Ureter (tissue), 1 donor: ENCODE results near the gene PCDHB13. TPM values are rescaled to one million over a fixed set of nuclear protein-coding genes. Genes with fewer than 3 reads are reported as not detected.
"Not testable (repeated sequence)": the region's sequence is repeated elsewhere in the genome, so short reads cannot be mapped to it uniquely, and the experiment has no call there.

Source experiments
- DNase-seq: peaks from one replicate; pipeline ENCODE4 v3.0.0-alpha.2; 2020; ENCODE audit warnings: low spot score
- total RNA-seq: library from RNA; stranded (reverse); gene quantifications from one replicate; pipeline ENCODE4 v1.2.4, GENCODE V29; 2023
- donor health status: DM: yes; HTN: yes; CAD: no.

PCDHB13 gene
- total RNA-seq, 1 donor from 2014 or later = 6.2 TPM

DNA sequence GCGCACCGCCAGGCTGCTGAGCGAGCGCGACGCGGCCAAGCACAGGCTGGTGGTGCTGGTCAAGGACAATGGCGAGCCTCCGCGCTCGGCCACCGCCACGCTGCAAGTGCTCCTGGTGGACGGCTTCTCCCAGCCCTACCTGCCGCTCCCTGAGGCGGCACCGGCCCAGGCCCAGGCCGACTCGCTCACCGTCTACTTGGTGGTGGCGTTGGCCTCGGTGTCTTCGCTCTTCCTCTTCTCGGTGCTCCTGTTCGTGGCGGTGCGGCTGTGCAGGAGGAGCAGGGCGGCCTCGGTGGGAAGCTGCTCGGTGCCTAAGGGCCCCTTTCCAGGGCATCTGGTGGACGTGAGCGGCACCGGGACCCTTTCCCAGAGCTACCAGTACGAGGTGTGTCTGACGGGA, 12.1 kb upstream of the PCDHB13 start:
- DNase-seq = not testable (repeated sequence)

DNA sequence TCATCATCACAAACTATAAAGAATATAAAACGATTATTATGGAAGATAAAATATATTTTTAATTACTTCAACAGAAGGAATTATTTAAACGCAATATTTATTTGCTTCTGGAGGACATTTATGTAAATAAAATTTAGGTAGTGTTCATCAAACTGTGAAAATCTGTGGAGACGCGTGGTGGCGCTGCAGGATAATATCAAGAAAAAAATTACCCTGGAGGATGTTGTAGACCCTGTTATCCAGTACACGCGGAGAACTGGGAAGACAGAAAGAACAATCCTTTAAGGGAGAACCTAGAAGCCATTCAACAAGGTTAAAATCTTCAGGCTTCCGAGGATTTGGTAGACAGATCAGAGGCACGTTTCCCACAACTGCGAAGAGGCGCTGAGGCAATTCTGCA, 5.2 kb upstream of the PCDHB13 start, which contains the start of gene PCDHB12:
Gene PCDHB12 (plus strand): TSS at position 242 of the 400 bp plus-strand sequence. CDS start 189 bp downstream, outside the sequence.
- no peak for DNase-seq

DNA sequence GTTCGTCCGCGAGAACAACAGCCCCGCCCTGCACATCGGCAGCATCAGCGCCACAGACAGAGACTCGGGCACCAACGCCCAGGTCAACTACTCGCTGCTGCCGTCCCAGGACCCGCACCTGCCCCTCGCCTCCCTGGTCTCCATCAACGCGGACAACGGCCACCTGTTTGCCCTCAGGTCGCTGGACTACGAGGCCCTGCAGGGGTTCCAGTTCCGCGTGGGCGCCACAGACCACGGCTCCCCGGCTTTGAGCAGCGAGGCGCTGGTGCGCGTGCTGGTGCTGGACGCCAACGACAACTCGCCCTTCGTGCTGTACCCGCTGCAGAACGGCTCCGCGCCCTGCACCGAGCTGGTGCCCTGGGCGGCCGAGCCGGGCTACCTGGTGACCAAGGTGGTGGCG, 3.4 kb upstream of the PCDHB13 start:
- DNase-seq = not testable (repeated sequence)

DNA sequence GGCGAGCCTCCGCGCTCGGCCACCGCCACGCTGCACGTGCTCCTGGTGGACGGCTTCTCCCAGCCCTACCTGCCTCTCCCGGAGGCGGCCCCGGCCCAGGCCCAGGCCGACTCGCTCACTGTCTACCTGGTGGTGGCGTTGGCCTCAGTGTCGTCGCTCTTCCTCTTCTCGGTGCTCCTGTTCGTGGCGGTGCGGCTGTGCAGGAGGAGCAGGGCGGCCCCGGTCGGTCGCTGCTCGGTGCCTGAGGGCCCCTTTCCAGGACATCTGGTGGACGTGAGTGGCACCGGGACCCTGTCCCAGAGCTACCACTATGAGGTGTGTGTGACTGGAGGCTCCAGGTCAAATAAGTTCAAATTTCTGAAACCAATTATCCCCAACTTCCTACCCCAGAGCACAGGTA, 2.9 kb upstream of the PCDHB13 start:
- not testable (repeated sequence) for DNase-seq

DNA sequence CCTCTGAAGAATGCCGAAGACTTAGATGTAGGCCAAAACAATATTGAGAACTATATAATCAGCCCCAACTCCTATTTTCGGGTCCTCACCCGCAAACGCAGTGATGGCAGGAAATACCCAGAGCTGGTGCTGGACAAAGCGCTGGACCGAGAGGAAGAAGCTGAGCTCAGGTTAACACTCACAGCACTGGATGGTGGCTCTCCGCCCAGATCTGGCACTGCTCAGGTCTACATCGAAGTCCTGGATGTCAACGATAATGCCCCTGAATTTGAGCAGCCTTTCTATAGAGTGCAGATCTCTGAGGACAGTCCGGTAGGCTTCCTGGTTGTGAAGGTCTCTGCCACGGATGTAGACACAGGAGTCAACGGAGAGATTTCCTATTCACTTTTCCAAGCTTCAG, 864 bp downstream of the PCDHB13 start:
- DNase-seq = not testable (repeated sequence)

DNA sequence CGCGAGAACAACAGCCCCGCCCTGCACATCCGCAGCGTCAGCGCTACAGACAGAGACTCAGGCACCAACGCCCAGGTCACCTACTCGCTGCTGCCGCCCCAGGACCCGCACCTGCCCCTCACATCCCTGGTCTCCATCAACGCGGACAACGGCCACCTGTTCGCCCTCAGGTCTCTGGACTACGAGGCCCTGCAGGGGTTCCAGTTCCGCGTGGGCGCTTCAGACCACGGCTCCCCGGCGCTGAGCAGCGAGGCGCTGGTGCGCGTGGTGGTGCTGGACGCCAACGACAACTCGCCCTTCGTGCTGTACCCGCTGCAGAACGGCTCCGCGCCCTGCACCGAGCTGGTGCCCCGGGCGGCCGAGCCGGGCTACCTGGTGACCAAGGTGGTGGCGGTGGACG, 1.8 kb downstream of the PCDHB13 start:
- DNase-seq = not testable (repeated sequence)

DNA sequence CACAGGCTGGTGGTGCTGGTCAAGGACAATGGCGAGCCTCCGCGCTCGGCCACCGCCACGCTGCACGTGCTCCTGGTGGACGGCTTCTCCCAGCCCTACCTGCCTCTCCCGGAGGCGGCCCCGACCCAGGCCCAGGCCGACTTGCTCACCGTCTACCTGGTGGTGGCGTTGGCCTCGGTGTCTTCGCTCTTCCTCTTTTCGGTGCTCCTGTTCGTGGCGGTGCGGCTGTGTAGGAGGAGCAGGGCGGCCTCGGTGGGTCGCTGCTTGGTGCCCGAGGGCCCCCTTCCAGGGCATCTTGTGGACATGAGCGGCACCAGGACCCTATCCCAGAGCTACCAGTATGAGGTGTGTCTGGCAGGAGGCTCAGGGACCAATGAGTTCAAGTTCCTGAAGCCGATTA, 2.3 kb downstream of the PCDHB13 start:
- not testable (repeated sequence) for DNase-seq

DNA sequence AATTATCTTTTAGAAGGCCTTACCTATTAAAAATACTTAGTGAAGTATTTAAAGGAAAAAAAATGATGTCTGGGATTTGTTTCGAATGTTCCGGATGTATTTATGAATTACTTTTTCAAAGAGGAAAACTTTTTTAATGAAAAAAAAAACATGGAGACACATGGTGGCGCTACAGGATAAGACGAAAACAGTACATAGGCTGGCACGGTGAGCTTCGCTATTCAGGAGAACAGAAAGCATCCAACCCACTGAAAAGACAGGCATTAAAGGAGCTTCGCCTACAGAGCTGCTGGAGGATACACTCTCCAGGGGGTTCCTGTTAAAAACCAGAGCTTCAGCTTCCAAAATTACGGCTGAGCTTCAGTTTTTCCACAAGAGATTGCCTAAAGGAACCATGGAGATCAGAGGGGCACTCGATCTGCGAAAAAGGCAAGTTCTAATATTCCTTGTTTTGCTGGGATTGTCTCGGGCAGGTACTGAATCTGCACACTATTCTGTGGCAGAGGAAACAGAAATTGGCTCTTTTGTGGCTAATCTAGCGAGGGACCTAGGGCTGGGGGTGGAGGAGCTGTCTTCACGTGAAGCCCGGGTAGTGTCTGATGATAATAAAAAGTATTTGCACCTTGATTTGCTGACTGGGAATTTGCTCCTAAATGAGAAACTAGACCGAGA, 9.5 kb downstream of the PCDHB13 start, which contains the start of gene PCDHB14:
Gene PCDHB14 (plus strand): TSS at position 232 of the 672 bp plus-strand sequence. CDS start 163 bp downstream, at position 395.
- DNase-seq = no peak

DNA sequence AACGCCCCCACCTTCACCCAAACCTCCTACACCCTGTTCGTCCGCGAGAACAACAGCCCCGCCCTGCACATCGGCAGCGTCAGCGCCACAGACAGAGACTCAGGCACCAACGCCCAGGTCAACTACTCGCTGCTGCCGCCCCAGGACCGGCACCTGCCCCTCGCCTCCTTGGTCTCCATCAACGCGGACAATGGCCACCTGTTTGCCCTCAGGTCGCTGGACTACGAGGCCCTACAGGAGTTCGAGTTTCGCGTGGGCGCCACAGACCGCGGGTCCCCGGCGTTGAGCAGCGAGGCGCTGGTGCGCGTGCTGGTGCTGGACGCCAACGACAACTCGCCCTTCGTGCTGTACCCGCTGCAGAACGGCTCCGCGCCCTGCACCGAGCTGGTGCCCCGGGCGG, 11.1 kb downstream of the PCDHB13 start:
- DNase-seq = not testable (repeated sequence)

DNA sequence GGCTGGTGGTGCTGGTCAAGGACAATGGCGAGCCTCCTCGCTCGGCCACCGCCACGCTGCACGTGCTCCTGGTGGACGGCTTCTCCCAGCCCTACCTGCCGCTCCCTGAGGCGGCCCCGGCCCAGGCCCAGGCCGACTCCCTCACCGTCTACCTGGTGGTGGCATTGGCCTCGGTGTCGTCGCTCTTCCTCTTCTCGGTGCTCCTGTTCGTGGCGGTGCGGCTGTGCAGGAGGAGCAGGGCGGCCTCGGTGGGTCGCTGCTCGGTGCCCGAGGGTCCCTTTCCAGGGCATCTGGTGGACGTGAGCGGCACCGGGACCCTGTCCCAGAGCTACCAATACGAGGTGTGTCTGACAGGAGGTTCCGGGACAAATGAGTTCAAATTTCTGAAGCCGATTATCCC, 11.7 kb downstream of the PCDHB13 start:
- not testable (repeated sequence) for DNase-seq

DNA sequence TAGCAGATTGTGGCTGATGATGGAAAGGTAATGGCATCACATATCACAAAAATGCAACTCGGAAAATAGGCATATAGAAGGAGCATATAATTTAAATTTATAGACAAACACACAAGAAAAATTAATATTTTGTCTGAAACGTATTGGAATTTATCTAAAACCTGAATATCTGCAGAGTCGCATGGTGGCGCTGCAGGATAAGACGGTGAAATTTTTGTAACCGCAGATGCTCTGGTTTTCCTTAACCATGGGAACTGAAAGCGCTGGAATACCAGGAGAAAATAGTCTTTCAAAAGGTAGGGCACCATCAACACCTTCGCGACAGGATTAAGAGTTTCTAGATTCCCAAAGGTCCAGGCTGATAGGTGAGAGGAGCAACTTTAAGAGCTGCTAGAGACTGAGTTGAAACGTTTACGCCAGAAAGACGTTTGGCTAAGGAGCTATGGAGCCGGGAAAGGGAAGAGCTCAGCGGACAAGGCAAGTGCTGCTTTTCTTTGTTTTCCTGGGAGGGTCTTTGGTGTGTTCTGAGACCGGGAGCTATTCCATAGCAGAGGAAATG, 20.5 kb downstream of the PCDHB13 start:
- no peak for DNase-seq

DNA sequence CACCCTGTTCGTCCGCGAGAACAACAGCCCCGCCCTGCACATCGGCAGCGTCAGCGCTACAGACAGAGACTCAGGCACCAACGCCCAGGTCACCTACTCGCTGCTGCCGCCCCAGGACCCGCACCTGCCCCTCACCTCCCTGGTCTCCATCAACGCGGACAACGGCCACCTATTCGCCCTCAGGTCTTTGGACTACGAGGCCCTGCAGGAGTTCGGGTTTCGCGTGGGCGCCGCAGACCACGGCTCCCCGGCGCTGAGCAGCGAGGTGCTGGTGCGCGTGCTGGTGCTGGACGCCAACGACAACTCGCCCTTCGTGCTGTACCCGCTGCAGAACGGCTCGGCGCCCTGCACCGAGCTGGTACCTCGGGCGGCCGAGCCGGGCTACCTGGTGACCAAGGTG, 22.2 kb downstream of the PCDHB13 start:
- not testable (repeated sequence) for DNase-seq

DNA sequence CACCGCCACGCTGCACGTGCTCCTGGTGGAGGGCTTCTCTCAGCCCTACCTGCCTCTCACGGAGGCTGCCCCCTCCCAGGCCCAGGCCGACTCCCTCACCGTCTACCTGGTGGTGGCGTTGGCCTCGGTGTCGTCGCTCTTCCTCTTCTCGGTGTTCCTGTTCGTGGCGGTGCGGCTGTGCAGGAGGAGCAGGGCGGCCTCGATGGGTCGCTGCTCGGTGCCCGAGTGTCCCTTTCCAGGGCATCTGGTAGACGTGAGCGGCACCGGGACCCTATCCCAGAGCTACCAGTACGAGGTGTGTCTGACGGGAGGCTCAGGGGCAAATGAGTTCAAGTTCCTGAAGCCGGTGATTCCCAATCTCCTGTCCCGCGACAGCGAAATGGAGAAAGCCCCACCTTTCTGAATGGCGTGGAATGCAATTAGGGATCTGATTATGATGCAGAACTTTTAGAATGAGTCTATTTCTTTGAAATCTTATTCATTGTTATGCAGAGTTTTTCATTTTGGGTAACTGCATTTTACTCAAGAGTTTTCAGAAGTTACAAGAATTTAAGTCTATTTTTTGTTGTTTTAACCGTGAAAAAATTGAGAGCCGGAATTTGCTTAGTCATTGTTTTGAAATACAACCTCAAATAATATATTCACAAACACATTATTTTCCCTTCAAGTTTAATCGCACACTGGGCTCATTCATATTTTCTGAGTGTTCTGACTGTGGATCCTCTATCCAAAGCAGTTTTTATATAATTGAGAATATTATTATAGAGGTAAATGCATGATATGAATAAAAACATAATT, 23.0 kb downstream of the PCDHB13 start:
- no peak for DNase-seq

DNA sequence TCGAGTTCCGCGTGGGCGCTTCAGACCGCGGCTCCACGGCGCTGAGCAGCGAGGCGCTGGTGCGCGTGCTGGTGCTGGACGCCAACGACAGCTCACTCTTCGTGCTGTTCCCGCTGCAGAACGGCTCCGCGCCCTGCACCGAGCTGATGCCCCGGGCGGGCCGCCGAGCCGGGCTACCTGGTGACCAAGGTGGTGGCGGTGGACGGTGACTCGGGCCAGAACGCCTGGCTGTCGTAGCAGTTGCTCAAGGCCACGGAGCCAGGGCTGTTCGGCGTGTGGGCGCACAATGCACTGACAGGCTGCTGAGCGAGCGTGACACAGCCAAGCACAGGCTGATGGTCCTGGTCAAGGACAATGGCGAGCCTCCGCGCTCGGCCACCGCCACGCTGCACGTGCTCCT, 27.8 kb downstream of the PCDHB13 start:
- no peak for DNase-seq

DNA sequence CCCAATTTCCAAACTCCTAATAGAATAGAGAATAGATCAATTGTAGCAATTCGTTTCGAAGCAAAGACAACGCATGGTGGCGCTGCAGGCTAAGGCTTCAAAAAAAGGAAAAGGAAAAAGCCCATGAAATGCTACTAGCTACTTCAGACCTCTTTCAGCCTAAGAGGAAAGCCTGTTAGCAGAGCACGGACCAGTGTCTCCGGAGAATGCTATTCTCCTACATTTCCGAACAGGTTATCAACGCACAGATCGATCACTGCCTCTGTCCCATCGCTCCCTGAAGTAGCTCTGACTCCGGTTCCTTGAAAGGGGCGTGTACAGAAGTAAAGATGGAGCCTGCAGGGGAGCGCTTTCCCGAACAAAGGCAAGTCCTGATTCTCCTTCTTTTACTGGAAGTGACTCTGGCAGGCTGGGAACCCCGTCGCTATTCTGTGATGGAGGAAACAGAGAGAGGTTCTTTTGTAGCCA, 31.6 kb downstream of the PCDHB13 start, which contains the start of gene PCDHB15:
Gene PCDHB15 (plus strand): TSS at position 146 of the 468 bp plus-strand sequence. CDS start 184 bp downstream, at position 330.
- no peak for DNase-seq

DNA sequence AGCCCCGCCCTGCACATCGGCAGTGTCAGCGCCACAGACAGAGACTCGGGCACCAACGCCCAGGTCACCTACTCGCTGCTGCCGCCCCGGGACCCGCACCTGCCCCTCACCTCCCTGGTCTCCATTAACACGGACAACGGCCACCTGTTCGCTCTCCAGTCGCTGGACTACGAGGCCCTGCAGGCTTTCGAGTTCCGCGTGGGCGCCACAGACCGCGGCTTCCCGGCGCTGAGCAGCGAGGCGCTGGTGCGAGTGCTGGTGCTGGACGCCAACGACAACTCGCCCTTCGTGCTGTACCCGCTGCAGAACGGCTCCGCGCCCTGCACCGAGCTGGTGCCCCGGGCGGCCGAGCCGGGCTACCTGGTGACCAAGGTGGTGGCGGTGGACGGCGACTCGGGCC, 33.3 kb downstream of the PCDHB13 start:
- not testable (repeated sequence) for DNase-seq

DNA sequence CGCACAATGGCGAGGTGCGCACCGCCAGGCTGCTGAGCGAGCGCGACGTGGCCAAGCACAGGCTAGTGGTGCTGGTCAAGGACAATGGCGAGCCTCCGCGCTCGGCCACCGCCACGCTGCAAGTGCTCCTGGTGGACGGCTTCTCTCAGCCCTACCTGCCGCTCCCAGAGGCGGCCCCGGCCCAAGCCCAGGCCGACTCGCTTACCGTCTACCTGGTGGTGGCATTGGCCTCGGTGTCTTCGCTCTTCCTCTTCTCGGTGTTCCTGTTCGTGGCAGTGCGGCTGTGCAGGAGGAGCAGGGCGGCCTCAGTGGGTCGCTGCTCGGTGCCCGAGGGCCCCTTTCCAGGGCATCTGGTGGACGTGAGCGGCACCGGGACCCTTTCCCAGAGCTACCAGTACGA, 33.7 kb downstream of the PCDHB13 start:
- DNase-seq = not testable (repeated sequence)

DNA sequence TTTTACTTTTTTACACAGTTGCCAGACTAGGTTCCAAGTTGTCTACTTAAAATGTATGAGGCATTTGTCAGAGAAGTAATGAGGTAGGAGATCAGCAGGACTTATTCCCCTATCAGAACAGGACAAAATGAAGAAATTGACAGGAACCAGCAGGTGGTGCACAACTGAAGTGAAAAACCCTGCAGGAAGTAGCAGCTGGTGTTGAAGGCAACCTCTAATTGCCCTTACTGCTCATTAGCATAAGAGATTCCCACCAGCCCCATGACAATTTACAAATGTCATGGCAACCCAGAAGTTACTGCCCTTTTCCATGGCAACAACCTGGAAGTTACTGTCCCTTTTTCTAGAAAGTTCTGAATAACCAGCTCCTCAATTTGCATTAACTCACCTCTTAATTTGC, 36.9 kb downstream of the PCDHB13 start:
- no peak for DNase-seq

DNA sequence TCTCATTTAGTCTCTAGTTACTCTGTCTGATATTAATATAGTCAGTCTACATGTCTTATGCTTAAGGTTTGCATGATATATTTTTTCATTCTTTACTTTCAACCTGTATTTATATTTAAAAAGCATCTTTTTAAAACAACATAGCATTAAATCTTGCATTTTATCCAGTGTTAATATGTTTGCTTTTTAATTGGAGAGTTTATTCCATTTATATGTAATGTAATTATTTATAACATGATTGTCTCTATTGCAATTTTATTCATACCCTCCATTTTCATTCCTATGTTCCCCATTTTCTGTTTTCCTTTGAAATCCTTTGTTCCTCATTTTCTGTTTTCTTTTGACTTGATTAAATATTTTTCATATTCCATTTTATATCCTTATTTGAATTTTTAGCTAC, 44.7 kb downstream of the PCDHB13 start:
- no peak for DNase-seq

DNA sequence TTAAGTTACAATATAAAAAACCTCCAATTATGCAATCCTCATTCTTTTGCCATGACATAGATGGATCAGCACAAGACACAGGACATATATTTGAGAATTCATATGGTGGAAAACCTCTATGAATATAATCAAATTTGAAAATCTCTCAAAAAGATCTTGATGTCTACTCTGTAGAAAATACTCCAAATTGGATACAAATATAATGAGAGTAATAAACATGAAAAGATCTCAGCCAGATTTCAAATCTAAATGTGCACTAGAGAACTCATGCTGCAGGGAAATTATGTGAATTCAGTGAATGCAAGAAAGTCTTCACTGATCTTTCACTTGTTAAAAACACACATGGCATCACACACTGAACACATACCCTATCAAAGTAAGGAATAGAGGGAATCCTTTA, 45.2 kb downstream of the PCDHB13 start:
- no peak for DNase-seq

DNA sequence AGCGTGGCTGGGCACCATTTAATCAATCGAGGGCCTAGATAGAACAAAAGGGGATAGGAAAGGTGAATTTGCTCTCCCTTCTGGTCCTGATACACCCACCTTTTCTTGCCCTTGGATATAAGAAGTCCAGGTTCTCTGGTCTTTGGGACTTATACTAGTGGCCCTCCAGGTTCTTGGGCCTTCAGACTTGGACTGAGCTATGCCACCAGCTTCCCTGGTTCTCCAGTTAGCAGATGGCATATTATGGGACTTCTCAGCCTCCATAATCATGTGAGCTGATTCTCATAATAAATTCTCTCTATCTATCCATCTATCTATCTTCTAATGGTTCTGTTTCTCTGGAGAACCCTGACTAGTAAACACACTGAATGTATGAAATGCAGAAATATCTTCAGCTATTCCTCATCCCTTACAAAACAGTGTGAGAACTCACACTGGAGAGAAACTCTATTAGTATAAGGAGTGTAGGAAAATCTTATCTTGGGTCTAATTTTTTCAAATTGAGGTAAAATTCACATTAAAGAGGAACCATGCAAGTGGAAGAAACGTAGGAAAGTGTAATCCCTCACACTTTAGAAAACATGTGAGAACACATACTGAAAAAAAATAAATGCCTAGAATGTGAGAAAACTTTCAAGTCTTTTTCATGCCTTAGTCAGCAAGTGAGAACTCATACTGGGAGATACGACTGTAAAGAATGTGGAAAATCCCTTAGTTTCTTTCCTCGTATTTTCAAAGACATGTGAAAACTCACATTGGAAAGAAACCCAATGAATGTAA, 46.9 kb downstream of the PCDHB13 start:
- DNase-seq = no peak

DNA sequence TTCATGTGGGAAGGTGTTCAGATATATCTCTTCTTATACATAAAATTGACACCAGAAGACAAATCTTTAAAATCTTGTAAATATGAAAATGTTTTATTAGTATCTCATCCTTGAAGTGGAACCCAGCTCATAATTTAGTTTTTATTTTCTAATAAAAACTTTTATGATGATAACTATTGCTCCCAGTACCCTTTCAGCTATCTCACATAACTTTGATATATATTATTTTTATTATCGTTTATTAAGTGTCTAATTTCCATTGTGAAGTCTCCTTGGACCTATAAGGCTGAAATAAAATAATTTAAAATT, 47.5 kb downstream of the PCDHB13 start:
- DNase-seq = no peak
